PC-9 (cell line): ENCODE data around the gene SEC16A. TPM values are rescaled to one million over a fixed set of nuclear protein-coding genes. Genes with fewer than 3 reads are reported as not detected.
A peak's percentile ranks its signal among the peaks of the same experiment; 100 is the strongest.

Source experiments
- BruUV-seq: library from RNA; stranded (reverse); fragments of 400-500 nt; replicated peaks from 2 replicates; lab custom pipeline; 2021; lab: Mats Ljungman, UMichigan
- CTCF ChIA-PET: fragments of 300-600 bp; sonication (Branson Sonifier 250); formaldehyde crosslinking; loops from one replicate; lab custom pipeline; 2022; ENCODE audit warnings: antibody characterized with exemption; lab: Charles Lee
- POLR2A ChIA-PET: fragments of 300-600 bp; sonication (Branson Sonifier 250); formaldehyde crosslinking; loops from one replicate; lab custom pipeline; 2022; ENCODE audit warnings: antibody characterized with exemption; ENCODE audit not compliant: unreplicated experiment; lab: Charles Lee
- DNase-seq, 2 experiments: peaks; one replicate each; pipeline versions ENCODE4 v3.0.0 to v3.0.0-alpha.2; 2015 to 2022; ENCODE audit warnings: mixed read lengths in 1 of 2
- H2AFZ ChIP-seq: fragments of 200-600 bp; sonication (generic); 2 replicates; pipeline ENCODE4 v1.8.1; 2017; ENCODE audit warnings: antibody characterized with exemption
- H3F3A ChIP-seq: fragments of 200-600 bp; sonication (generic); 2 replicates; pipeline ENCODE4 v1.8.1; 2017; ENCODE audit warnings: antibody characterized with exemption, mild to moderate bottlenecking, low read depth; ENCODE audit not compliant: insufficient read depth
- H3K27ac ChIP-seq: fragments of 200-600 bp; sonication (generic); 2 replicates; pipeline ENCODE4 v1.6.1; 2016; ENCODE audit warnings: mixed run types
- H3K27me3 ChIP-seq: fragments of 200-600 bp; sonication (generic); 2 replicates; pipeline ENCODE4 v1.6.1; 2016; ENCODE audit warnings: low read depth, mixed run types; ENCODE audit not compliant: insufficient read depth
- H3K36me3 ChIP-seq: fragments of 200-600 bp; sonication (generic); 2 replicates; pipeline ENCODE4 v1.6.1; 2016; ENCODE audit warnings: low read depth, mixed run types
- H3K4me1 ChIP-seq: fragments of 200-600 bp; sonication (generic); replicated peaks from 2 replicates; pipeline ENCODE4 v1.6.1; 2016; ENCODE audit warnings: mixed run types; ENCODE audit not compliant: insufficient read depth
- H3K4me2 ChIP-seq: fragments of 200-600 bp; sonication (generic); 2 replicates; pipeline ENCODE4 v1.6.1; 2017; ENCODE audit warnings: mixed run types
- H3K4me3 ChIP-seq: fragments of 200-600 bp; sonication (generic); 2 replicates; pipeline ENCODE4 v1.6.1; 2016; ENCODE audit warnings: mixed run types
- H3K79me2 ChIP-seq: fragments of 200-600 bp; sonication (generic); 2 replicates; pipeline ENCODE4 v1.6.1; 2017; ENCODE audit warnings: low read depth, mixed run types
- H3K9me2 ChIP-seq: fragments of 200-600 bp; sonication (generic); 2 replicates; pipeline ENCODE4 v1.8.1; 2017; ENCODE audit warnings: mild to moderate bottlenecking; ENCODE audit not compliant: insufficient read depth
- H3K9me3 ChIP-seq: fragments of 200-600 bp; sonication (generic); 2 replicates; pipeline ENCODE4 v1.8.1; 2016; ENCODE audit warnings: low read depth; ENCODE audit not compliant: insufficient read depth
- H4K20me1 ChIP-seq: fragments of 200-600 bp; sonication (generic); 2 replicates; pipeline ENCODE4 v1.8.1; 2017; ENCODE audit not compliant: insufficient read depth
- EZH2 ChIP-seq: fragments of 200-600 bp; sonication (generic); IDR thresholded peaks from 2 replicates; pipeline ENCODE4 v1.8.0; 2017; ENCODE audit warnings: antibody characterized with exemption, low read depth
- intact Hi-C: fragments of 100-400 bp; cut with micrococcal nuclease; formaldehyde crosslinking; loops from one replicate; pipeline ENCODE4 v1.10.0; 2022; ENCODE audit not compliant: unreplicated experiment
- total RNA-seq: library from RNA; stranded (reverse); gene quantifications from 2 replicates; pipeline ENCODE4 v1.2.3, GENCODE V29; 2021
- TF ChIP-seq, protein P1 (sequence below): fragments of 200-600 bp; sonication (generic); conservative IDR thresholded peaks from 2 replicates; pipeline ENCODE4 v1.6.1; 2017; ENCODE audit warnings: mixed run types, antibody characterized with exemption, mild to moderate bottlenecking, moderate library complexity

The SEC16A gene
- total RNA-seq, 1 experiment from 2014 or later, result 81.8 TPM

GRCh38 chr9:136485049-136486045 lies 2.5 kb upstream of the SEC16A start:
- DNase-seq, result peak; percentile 53 to 83
- no peaks in the 10 kb centered on the region for H3K9me3 ChIP-seq
- H3K36me3 ChIP-seq, result no peaks in the 10 kb centered on the region
- intact Hi-C loops, result loop anchor here (2.0 to 10.0 kb wide), 3 partner anchors 141 to 309 kb away; partner anchors contain the start of genes CCDC183 and TMEM141
- H2AFZ ChIP-seq, result no peak overlapping the region
- ChIA-PET CTCF (interaction anchor here (0.7 to 3.1 kb wide), 3 partner anchors 56 to 149 kb away, joined by 3 to 19 read pairs (median 4); no protein-coding TSS in a partner anchor), POLR2A (interaction anchor here (0.7 kb wide), 1 partner anchor 140 kb away, joined by 5 read pairs; no protein-coding TSS in a partner anchor)
- peaks cover 15% of the 10 kb centered on the region for H3K4me1 ChIP-seq
- H3F3A ChIP-seq, result peaks cover 16% of the 10 kb centered on the region; the same call in 1 of the 2 replicates
- H3K4me2 ChIP-seq, result peak overlapping the region; percentile 91
- H3K79me2 ChIP-seq, result peaks cover 36% of the 10 kb centered on the region
- no TSS peak for BruUV-seq
- no peaks in the 10 kb centered on the region for H3K9me2 ChIP-seq
- no peak for TF ChIP-seq EZH2
- TF ChIP-seq, protein P1, sequence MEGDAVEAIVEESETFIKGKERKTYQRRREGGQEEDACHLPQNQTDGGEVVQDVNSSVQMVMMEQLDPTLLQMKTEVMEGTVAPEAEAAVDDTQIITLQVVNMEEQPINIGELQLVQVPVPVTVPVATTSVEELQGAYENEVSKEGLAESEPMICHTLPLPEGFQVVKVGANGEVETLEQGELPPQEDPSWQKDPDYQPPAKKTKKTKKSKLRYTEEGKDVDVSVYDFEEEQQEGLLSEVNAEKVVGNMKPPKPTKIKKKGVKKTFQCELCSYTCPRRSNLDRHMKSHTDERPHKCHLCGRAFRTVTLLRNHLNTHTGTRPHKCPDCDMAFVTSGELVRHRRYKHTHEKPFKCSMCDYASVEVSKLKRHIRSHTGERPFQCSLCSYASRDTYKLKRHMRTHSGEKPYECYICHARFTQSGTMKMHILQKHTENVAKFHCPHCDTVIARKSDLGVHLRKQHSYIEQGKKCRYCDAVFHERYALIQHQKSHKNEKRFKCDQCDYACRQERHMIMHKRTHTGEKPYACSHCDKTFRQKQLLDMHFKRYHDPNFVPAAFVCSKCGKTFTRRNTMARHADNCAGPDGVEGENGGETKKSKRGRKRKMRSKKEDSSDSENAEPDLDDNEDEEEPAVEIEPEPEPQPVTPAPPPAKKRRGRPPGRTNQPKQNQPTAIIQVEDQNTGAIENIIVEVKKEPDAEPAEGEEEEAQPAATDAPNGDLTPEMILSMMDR, result peak; percentile 91
- peak overlapping the region; percentile 97 for H3K27ac ChIP-seq
- H3K27me3 ChIP-seq, result no peaks in the 10 kb centered on the region
- H3K4me3 ChIP-seq, result peak overlapping the region; percentile 96
- H4K20me1 ChIP-seq, result peaks cover 29% of the 10 kb centered on the region

- Histone ChIP-seq H3K36me3 (0 out of 2 replicates have a peak, but pooled peaks cover 3% of the 10 kb centered on the region), H3K27me3 (no peaks in the 10 kb centered on the region), H3K9me2 (no peaks in the 10 kb centered on the region), H3K4me1 (peaks cover 15% of the 10 kb centered on the region), H3K79me2 (peaks cover 46% of the 10 kb centered on the region), H3F3A (peaks cover 19% of the 10 kb centered on the region; the same call in 1 of the 2 replicates), H3K4me3 (peak overlapping the region; percentile 96), H4K20me1 (peaks cover 38% of the 10 kb centered on the region), H3K9me3 (no peaks in the 10 kb centered on the region), H3K27ac (peak overlapping the region; percentile 97), H3K4me2 (peak overlapping the region; percentile 91), H2AFZ (peak overlapping the region; percentile 87)
- no TSS peak for BruUV-seq
- POLR2A ChIA-PET, result interaction anchor here (0.6 to 1.0 kb wide), 8 partner anchors 55 to 768 kb away, joined by 3 to 8 read pairs (median 4); partner anchors contain the start of gene DNLZ
- CTCF ChIA-PET, result interaction anchor here (0.6 to 3.1 kb wide), 9 partner anchors 59 to 203 kb away, joined by 3 to 19 read pairs (median 4); partner anchors contain the start of gene AGPAT2
- no peak for TF ChIP-seq EZH2
- TF ChIP-seq, protein P1, result no peak
- intact Hi-C loops, result loop anchor here (2.0 to 10.0 kb wide), 4 partner anchors 140 to 367 kb away; partner anchors contain the start of genes CCDC183, TMEM141 and TMEM250
- peak; percentile 72 to 73 for DNase-seq
Observed at GRCh38 chr9:136484153-136485048, 1.6 kb upstream of the SEC16A start.
